ENCODE results near the gene GOPC.

Gene GOPC

DNA sequence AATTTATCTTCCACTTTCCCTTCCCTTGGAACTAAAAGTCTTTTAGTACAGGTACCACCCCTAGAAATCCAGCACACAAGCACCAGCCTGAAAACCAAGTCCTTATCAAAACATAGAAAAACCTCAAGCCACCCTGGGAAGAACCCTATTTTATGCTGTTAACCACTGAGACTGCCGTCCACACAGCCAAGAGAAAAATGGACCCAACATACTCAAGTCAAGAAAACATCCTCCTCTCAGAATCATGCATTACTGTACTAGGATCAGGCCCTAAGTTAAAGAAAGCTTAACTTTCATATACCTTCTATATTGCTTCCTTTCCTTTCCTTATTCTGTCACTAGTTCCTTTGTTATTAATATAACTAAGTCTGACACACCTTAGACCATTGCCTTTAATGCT is 16.9 kb upstream of the GOPC start:
- no peak overlapping the region for H3K4me3 ChIP-seq (replicated peaks; ENCODE audit: low read depth, low read length)
- TF ChIP-seq CTCF (IDR thresholded peaks at IDR 0.05; ENCODE audit: low read length, missing control alignments): no peak
- DNase-seq (ENCODE audit: low read depth): no peak

DNA sequence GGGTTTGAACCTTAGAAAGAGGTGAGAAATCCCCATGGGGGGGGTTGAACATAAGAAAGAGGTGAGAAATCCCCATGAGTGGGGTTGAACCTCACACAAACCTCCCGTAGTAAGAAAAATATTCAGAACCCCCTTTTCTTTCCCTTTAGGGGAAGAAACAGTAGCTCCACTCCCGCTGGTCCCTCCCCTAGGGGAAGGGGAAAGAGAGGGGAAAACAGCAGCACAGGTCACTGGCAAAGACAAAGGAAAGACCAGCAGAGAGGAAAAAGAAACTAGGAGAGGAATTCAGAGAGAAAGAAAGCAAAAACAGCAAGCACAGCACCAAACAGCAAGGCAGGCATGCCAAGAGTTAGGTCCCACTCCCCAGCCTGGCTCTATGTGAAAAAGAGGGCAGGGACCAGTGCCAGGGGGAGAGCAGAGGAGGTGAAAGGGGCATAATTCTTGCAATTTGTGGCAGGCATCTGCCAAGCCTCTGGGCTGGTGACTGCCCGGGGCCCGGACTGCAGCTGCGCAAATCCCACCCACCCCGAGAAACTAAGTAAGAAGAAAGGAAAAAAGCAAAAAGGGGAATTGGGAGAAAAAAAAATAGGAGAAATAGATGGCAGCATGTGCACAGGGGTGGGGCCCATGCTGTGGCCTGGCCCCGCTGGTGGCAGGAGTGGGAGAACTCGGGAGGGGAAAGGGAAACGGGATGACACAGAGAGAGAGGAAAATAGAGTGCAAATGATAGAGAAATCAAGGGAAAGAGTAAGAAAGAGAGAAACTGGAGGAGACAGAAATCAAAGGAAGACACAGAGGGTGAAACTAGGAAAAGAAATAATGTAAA is 15.1 kb upstream of the GOPC start:
- no peak for TF ChIP-seq CTCF (IDR thresholded peaks at IDR 0.05; ENCODE audit: low read length, missing control alignments)
- H3K4me3 ChIP-seq (replicated peaks; ENCODE audit: low read depth, low read length): no peak overlapping the region
- DNase-seq (ENCODE audit: low read depth): no peak

- no peak for DNase-seq (ENCODE audit: low read depth)
- H3K4me3 ChIP-seq (replicated peaks; ENCODE audit: low read depth, low read length): no peak overlapping the region
- TF ChIP-seq CTCF (IDR thresholded peaks at IDR 0.05; ENCODE audit: low read length, missing control alignments): no peak
These were observed 14.3 kb upstream of the GOPC start for GRCh38 chr6:117616391-117617209.

- H3K4me3 ChIP-seq (replicated peaks; ENCODE audit: low read depth, low read length): no peak overlapping the region
- no peak for DNase-seq (ENCODE audit: low read depth)
- no peak for TF ChIP-seq CTCF (IDR thresholded peaks at IDR 0.05; ENCODE audit: low read length, missing control alignments)
These were observed 13.6 kb upstream of the GOPC start for GRCh38 chr6:117615750-117616390.

GRCh38 chr6:117613920-117614560 is 11.7 kb upstream of the GOPC start:
- no peak for TF ChIP-seq CTCF (IDR thresholded peaks at IDR 0.05; ENCODE audit: low read length, missing control alignments)
- H3K4me3 ChIP-seq (replicated peaks; ENCODE audit: low read depth, low read length): no peak overlapping the region
- DNase-seq (ENCODE audit: low read depth): no peak

GRCh38 chr6:117607511-117607910 is 5.2 kb upstream of the GOPC start:
- DNase-seq (ENCODE audit: low read depth): no peak
- no peak for TF ChIP-seq CTCF (IDR thresholded peaks at IDR 0.05; ENCODE audit: low read length, missing control alignments)

More at GRCh38 chr6:117607511-117607910, 5.2 kb upstream of the GOPC start:
- no peak overlapping the region for H3K4me3 ChIP-seq (replicated peaks; ENCODE audit: low read depth, low read length)

All from fibroblast of pulmonary artery (primary cell).